BLaER1 treated with 17β-estradiol and CSF1 and Interleukin-3, amounts not matched to agents 10 nM and 100 nM (cell line): ENCODE results near the gene RPS6KA5.

Experiments
- H3K27ac ChIP-seq, 11 experiments: shearing (Covaris generic); formaldehyde crosslinking; 2 replicates each; pipeline ENCODE4 v1.8.1; 2022
- H3K27me3 ChIP-seq, 11 experiments: shearing (Covaris generic); formaldehyde crosslinking; 2 replicates each; pipeline ENCODE4 v1.8.1; 2022
- H3K36me3 ChIP-seq, 11 experiments: shearing (Covaris generic); formaldehyde crosslinking; 2 replicates each; pipeline ENCODE4 v1.8.1; 2022
- H3K4me1 ChIP-seq, 10 experiments: shearing (Covaris generic); formaldehyde crosslinking; 2 replicates each; pipeline ENCODE4 v1.8.1; 2022
- H3K4me2 ChIP-seq, 11 experiments: shearing (Covaris generic); formaldehyde crosslinking; 2 replicates each; pipeline ENCODE4 v1.8.1; 2022
- H3K4me3 ChIP-seq, 10 experiments: shearing (Covaris generic); formaldehyde crosslinking; 2 replicates each; pipeline ENCODE4 v1.8.1; 2022
- H3K9ac ChIP-seq, 11 experiments: shearing (Covaris generic); formaldehyde crosslinking; 2 replicates each; pipeline ENCODE4 v1.8.1; 2022
- H3K9me3 ChIP-seq, 11 experiments: shearing (Covaris generic); formaldehyde crosslinking; replicated peaks in 1 of 11; 2 replicates each; pipeline ENCODE4 v1.8.1; 2022
- H4K20me1 ChIP-seq, 11 experiments: shearing (Covaris generic); formaldehyde crosslinking; 2 replicates each; pipeline ENCODE4 v1.8.1; 2022
- Cebpa-rat ChIP-seq, 11 experiments: shearing (Covaris generic); IDR thresholded peaks; 2 replicates each; pipeline ENCODE4 v1.8.1; 2022

Gene RPS6KA5

GRCh38 chr14:91021991-91022621 is 38.3 kb downstream of the RPS6KA5 start:
- Histone ChIP-seq H3K4me3 (peak overlapping the region; percentile 43 to 63 (median 49); a peak in 17 of 20 replicates), H3K9me3 (no peaks in the 10 kb centered on the region), H3K9ac (peak overlapping the region in 10 of 11 experiments; percentile 32 to 72 (median 55); a peak in 15 of 22 replicates), H4K20me1 (no peaks in the 10 kb centered on the region), H3K4me1 (peaks cover 0 to 16% (median 8%) of the 10 kb centered on the region in 10 experiments; a peak in 12 of 20 replicates), H3K27ac (peak overlapping the region in 9 of 11 experiments; percentile 19 to 79 (median 73); a peak in 18 of 22 replicates), H3K36me3 (no peaks in the 10 kb centered on the region), H3K4me2 (peak overlapping the region; percentile 58 to 86 (median 69); a peak in 21 of 22 replicates), H3K27me3 (no peaks in the 10 kb centered on the region)
- TF ChIP-seq Cebpa-rat (IDR thresholded peaks at IDR 0.05), result no peak

DNA sequence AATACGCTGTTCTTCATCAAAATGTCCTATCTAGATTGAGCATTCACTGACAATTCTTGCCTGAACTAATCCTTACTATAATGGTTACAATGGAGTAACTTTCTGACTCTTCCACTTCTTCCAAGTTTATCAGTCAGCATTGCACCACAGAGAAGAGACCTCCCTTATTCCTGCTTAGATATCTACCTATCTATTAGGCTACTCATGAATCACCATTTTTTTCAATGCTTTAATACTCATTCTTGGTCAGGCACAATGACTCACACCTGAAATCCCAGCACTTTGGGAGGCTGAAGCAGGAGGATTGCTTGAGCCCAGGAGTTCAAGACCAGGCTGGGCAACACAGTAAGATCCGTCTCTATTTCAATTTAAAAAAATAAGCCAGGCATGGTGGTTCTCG is 39.3 kb downstream of the RPS6KA5 start:
- no peaks in the 10 kb centered on the region for H4K20me1 ChIP-seq
- no peak overlapping the region for H3K9ac ChIP-seq
- H3K4me1 ChIP-seq, result peaks cover 0 to 16% (median 8%) of the 10 kb centered on the region in 10 experiments; a peak in 12 of 20 replicates
- H3K27me3 ChIP-seq, result no peaks in the 10 kb centered on the region
- no peaks in the 10 kb centered on the region for H3K36me3 ChIP-seq
- H3K4me3 ChIP-seq, result no peak overlapping the region
- TF ChIP-seq Cebpa-rat (IDR thresholded peaks at IDR 0.05), result no peak
- no peak overlapping the region for H3K4me2 ChIP-seq
- no peaks in the 10 kb centered on the region for H3K9me3 ChIP-seq
- H3K27ac ChIP-seq, result no peak overlapping the region

- Histone ChIP-seq H3K27ac (no peak overlapping the region), H3K9ac (no peak overlapping the region), H3K9me3 (no peaks in the 10 kb centered on the region), H4K20me1 (no peaks in the 10 kb centered on the region), H3K27me3 (no peaks in the 10 kb centered on the region), H3K4me3 (no peak overlapping the region), H3K4me1 (peaks cover 0 to 16% (median 8%) of the 10 kb centered on the region in 10 experiments; a peak in 12 of 20 replicates), H3K36me3 (no peaks in the 10 kb centered on the region), H3K4me2 (no peak overlapping the region)
- no peak for TF ChIP-seq Cebpa-rat (IDR thresholded peaks at IDR 0.05)
Observed at GRCh38 chr14:91019673-91020072, 40.8 kb downstream of the RPS6KA5 start.

DNA sequence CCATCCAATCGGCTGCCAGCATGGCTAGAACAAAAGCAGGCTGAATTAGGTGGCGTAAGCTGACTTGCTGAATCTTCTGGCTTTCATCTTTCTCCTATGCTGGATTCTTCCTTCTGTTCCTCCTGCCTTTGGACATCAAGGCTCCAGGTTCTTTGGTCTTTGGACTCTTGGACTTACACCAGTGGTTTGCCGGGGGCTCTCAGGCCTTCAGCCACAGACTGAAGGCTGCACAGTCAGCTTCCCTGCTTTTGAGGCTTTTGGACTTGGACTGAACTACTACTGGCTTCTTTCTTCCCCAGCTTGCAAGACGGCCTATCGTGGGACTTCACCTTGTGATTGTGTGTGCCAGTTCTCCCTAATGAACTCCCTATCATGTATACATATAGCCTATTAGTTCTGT is 42.0 kb downstream of the RPS6KA5 start:
- Histone ChIP-seq H3K4me3 (no peak overlapping the region), H3K9me3 (no peaks in the 10 kb centered on the region), H3K27ac (no peak overlapping the region), H3K4me1 (peaks cover 0 to 20% (median 8%) of the 10 kb centered on the region in 10 experiments; a peak in 13 of 20 replicates), H3K4me2 (no peak overlapping the region), H3K27me3 (no peaks in the 10 kb centered on the region), H3K9ac (no peak overlapping the region), H3K36me3 (no peaks in the 10 kb centered on the region), H4K20me1 (no peaks in the 10 kb centered on the region)
- TF ChIP-seq Cebpa-rat (IDR thresholded peaks at IDR 0.05), result no peak

DNA sequence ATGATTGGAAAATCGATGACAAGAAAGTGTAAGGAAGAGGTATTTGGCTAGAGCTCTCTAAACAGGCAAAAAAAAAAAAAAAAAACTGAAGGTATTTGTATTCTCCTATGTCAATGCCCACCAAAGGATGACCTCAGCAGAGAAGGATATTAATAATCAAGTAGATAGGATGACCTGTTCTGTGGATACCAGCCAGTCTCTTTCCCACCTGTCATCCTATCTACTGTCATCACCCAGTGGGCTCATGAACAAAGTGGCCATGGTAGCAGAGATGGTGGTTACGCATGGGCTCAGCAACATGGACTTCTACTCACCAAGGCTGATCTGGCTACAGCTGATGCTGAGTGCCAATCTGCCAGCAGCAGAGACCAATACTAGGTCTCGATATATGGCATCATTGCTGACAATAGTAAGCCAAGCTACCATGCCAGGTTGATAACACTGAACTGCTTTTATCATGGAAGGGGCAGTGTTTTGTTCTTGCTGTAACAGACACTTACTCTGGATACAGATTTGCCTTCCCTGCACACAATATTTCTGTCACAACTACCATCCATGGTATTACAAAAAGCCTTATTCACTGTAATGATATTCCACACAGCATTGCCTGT is 43.5 kb downstream of the RPS6KA5 start:
- H3K4me1 ChIP-seq, result peaks cover 0 to 23% (median under 1%) of the 10 kb centered on the region in 10 experiments; a peak in 12 of 20 replicates
- no peak overlapping the region for H3K9ac ChIP-seq
- H3K4me2 ChIP-seq, result no peak overlapping the region
- no peak for TF ChIP-seq Cebpa-rat (IDR thresholded peaks at IDR 0.05)
- H4K20me1 ChIP-seq, result no peaks in the 10 kb centered on the region
- H3K4me3 ChIP-seq, result no peak overlapping the region
- no peaks in the 10 kb centered on the region for H3K27me3 ChIP-seq
- no peaks in the 10 kb centered on the region for H3K36me3 ChIP-seq
- H3K9me3 ChIP-seq, result no peaks in the 10 kb centered on the region
- no peak overlapping the region for H3K27ac ChIP-seq

DNA sequence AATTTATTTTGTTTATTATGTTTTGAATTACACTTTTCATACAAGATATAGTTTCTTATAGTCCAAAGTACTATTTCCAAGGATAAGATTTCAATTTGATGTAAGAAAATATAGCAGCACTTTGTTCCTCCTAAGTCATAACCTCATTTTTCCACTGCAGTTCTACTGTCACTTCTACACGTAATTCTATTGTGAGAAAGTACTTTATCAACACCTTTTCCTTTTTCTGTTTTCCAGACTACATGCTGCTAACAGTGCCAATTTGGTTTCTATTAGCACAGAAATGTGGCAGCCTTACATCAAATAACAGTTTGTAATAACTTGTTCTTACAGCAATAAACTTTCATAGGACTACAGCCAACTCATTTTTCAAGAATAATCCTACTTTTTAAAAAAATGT is 45.0 kb downstream of the RPS6KA5 start:
- no peaks in the 10 kb centered on the region for H3K27me3 ChIP-seq
- no peaks in the 10 kb centered on the region for H3K9me3 ChIP-seq
- H3K4me3 ChIP-seq, result no peak overlapping the region
- H3K27ac ChIP-seq, result no peak overlapping the region
- peaks cover 0 to 36% (median 4%) of the 10 kb centered on the region in 10 experiments; a peak in 15 of 20 replicates for H3K4me1 ChIP-seq
- no peak for TF ChIP-seq Cebpa-rat (IDR thresholded peaks at IDR 0.05)
- no peak overlapping the region for H3K9ac ChIP-seq
- H4K20me1 ChIP-seq, result no peaks in the 10 kb centered on the region
- H3K36me3 ChIP-seq, result no peaks in the 10 kb centered on the region
- H3K4me2 ChIP-seq, result no peak overlapping the region

GRCh38 chr14:91012045-91012444 is 48.4 kb downstream of the RPS6KA5 start:
- no peaks in the 10 kb centered on the region for H3K36me3 ChIP-seq
- H3K9ac ChIP-seq, result no peak overlapping the region
- H3K4me1 ChIP-seq, result peaks cover 15 to 58% (median 23%) of the 10 kb centered on the region in 10 experiments
- no peaks in the 10 kb centered on the region for H3K27me3 ChIP-seq
- no peak for TF ChIP-seq Cebpa-rat (IDR thresholded peaks at IDR 0.05)
- peak overlapping the region in 2 of 11 experiments; percentile 63 to 93; a peak in 5 of 22 replicates for H3K4me2 ChIP-seq
- H3K4me3 ChIP-seq, result no peak overlapping the region
- H3K9me3 ChIP-seq, result no peaks in the 10 kb centered on the region
- no peaks in the 10 kb centered on the region for H4K20me1 ChIP-seq
- no peak overlapping the region for H3K27ac ChIP-seq

GRCh38 chr14:91010153-91010533 is 50.3 kb downstream of the RPS6KA5 start:
- Histone ChIP-seq H3K9ac (peak overlapping the region in 4 of 11 experiments; percentile 51 to 68 (median 66); a peak in 4 of 22 replicates), H3K4me1 (peaks cover 15 to 63% (median 23%) of the 10 kb centered on the region in 10 experiments), H3K4me3 (peak overlapping the region in 1 of 10 experiments; percentile 34; a peak in 2 of 20 replicates), H3K4me2 (peak overlapping the region; percentile 32 to 93 (median 73); a peak in 18 of 22 replicates), H4K20me1 (no peaks in the 10 kb centered on the region), H3K36me3 (no peaks in the 10 kb centered on the region), H3K9me3 (no peaks in the 10 kb centered on the region), H3K27ac (peak overlapping the region in 10 of 11 experiments; percentile 27 to 84 (median 73); a peak in 17 of 22 replicates), H3K27me3 (no peaks in the 10 kb centered on the region)
- no peak for TF ChIP-seq Cebpa-rat (IDR thresholded peaks at IDR 0.05)

- Histone ChIP-seq H3K4me3 (no peak overlapping the region; a peak in 1 of 20 replicates), H3K4me2 (peak overlapping the region; percentile 32 to 93 (median 74)), H3K9ac (peak overlapping the region in 7 of 11 experiments; percentile 15 to 68 (median 51); a peak in 12 of 22 replicates), H3K27ac (peak overlapping the region; percentile 21 to 84 (median 71); a peak in 19 of 22 replicates), H3K9me3 (no peaks in the 10 kb centered on the region), H3K36me3 (no peaks in the 10 kb centered on the region), H3K27me3 (no peaks in the 10 kb centered on the region), H4K20me1 (no peaks in the 10 kb centered on the region), H3K4me1 (peaks cover 15 to 63% (median 23%) of the 10 kb centered on the region in 10 experiments)
- peak in 2 of 11 experiments; percentile 4 to 43; a peak in 1 of 22 replicates for TF ChIP-seq Cebpa-rat (IDR thresholded peaks at IDR 0.05)
Observed at GRCh38 chr14:91009501-91010152, 50.8 kb downstream of the RPS6KA5 start.
